Measurements from ENCODE around the gene LRRC71.

Gene LRRC71

DNA sequence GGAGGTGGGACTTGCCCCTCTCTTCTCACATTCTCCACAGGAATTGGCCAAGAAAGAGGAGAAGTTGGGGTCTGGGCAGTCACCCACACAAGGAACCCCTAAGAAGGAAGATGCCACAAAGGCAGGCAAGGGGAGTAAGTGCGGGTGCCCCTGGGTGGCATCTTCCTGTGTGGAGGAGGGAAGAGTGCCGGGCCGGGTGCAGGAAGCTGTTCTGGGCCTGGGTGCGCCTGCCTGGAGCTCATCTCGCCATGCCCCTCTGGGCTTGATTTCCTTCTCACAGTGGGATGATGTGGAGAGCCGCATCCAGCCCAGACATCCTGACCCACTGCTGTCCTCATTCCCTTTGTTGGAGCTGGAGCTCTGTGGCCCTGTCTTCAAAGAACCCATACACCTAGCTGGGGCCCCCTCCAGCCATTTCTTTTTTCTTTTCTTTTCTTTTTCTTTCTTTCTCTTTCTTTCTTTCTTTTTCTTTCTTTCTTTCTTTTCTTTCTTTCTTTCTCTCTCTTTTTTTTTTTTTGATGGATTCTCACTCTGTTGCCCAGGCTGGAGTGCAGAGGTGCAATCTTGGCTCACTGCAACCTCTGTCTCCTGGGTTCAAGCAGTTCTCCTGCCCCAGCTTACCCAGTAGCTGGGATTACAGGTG lies 9.3 kb downstream of the LRRC71 start:
- Histone ChIP-seq H3K36me3 (ENCODE audit: control insufficient read depth in 2 of 2, insufficient read depth in 2 of 2, low read length in 2 of 2) (no peaks in the 10 kb centered on the region), H3K4me3 (ENCODE audit: low read length in 2 of 2) (no peak overlapping the region), H3K27me3 (ENCODE audit: control insufficient read depth in 1 of 2, insufficient read depth in 2 of 2, low read length in 2 of 2) (peaks cover 31 to 42% of the 10 kb centered on the region in 2 donors), H3K27ac (ENCODE audit: low read length) (no peak overlapping the region), H3K4me1 (ENCODE audit: control insufficient read depth, insufficient read depth, low read length) (peaks cover 19% of the 10 kb centered on the region), H3K9me3 (ENCODE audit: control insufficient read depth in 2 of 2, low read length in 2 of 2) (no peaks in the 10 kb centered on the region), H3K9ac (ENCODE audit: low read length in 2 of 2) (no peak overlapping the region)

DNA sequence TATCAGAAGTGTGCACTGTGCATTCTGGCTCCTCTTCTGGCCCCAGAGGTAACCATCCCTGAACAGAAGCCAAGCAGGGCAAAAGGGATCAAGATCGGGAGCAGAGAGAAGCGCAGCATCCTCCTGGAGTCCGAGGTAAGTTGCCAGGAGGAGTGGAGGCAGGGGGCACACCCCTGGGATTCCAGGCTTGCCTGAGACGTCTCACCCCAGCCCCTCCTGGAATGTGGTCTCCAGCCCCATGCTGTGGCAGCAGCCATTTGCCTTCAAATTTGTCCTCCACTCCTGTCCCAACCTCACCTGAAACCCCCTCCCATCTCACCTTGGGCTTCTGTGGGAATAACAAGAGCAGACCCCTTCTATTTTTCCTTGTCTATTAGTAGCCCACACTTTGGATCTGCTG lies 10.1 kb downstream of the LRRC71 start:
- Histone ChIP-seq H3K36me3 (ENCODE audit: control insufficient read depth in 2 of 2, insufficient read depth in 2 of 2, low read length in 2 of 2) (peaks cover 0 to 3% of the 10 kb centered on the region in 2 donors), H3K4me1 (ENCODE audit: control insufficient read depth, insufficient read depth, low read length) (peaks cover 19% of the 10 kb centered on the region), H3K27me3 (ENCODE audit: control insufficient read depth in 1 of 2, insufficient read depth in 2 of 2, low read length in 2 of 2) (peaks cover 24 to 36% of the 10 kb centered on the region in 2 donors), H3K9me3 (ENCODE audit: control insufficient read depth in 2 of 2, low read length in 2 of 2) (no peaks in the 10 kb centered on the region), H3K4me3 (ENCODE audit: low read length in 2 of 2) (no peak overlapping the region), H3K27ac (ENCODE audit: low read length) (no peak overlapping the region), H3K9ac (ENCODE audit: low read length in 2 of 2) (no peak overlapping the region)

DNA sequence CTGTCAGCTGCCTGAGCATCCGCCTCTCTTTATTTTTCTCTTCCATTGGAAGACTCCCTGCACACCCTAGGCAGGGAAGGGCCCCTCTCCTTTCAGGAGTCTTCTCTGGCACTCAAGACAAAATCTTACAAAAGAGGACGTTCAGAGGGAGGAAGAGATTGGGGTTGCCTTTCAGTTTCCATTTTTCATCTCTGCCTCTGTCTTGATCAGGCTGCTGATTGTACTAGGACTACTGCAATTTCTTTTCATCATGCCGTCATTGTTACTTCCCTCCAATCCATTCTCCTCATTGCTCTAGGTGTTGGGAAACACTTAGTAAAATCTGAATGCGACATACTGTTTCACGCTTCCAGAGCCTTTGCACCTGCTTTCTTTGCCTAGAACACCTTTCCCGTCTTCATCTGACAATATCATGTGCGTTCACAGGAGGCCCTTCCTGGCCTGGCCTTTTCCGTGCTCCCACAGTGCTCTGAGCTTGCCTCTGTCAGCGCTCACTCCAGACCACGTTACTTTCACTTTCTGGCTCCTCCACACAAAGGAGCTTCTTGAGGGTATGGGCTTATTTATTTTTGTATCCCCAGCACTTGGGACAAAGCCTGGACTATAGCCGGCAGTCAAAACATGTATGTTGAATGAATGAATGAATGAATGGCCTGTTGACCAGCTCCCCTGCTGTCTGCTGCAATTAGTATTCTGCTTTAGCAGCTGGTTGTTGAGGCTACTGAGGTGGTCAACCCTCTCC lies 10.9 kb downstream of the LRRC71 start:
- H3K4me3 ChIP-seq (ENCODE audit: low read length in 2 of 2): peak overlapping the region; percentile 38 to 40
- H3K9me3 ChIP-seq (ENCODE audit: control insufficient read depth in 2 of 2, low read length in 2 of 2): no peaks in the 10 kb centered on the region
- peaks cover 0 to 10% of the 10 kb centered on the region in 2 donors for H3K36me3 ChIP-seq (ENCODE audit: control insufficient read depth in 2 of 2, insufficient read depth in 2 of 2, low read length in 2 of 2)
- H3K27me3 ChIP-seq (ENCODE audit: control insufficient read depth in 1 of 2, insufficient read depth in 2 of 2, low read length in 2 of 2): peaks cover 18 to 27% of the 10 kb centered on the region in 2 donors
- no peak overlapping the region for H3K9ac ChIP-seq (ENCODE audit: low read length in 2 of 2)
- no peak overlapping the region for H3K27ac ChIP-seq (ENCODE audit: low read length)
- peaks cover 19% of the 10 kb centered on the region for H3K4me1 ChIP-seq (ENCODE audit: control insufficient read depth, insufficient read depth, low read length)

DNA sequence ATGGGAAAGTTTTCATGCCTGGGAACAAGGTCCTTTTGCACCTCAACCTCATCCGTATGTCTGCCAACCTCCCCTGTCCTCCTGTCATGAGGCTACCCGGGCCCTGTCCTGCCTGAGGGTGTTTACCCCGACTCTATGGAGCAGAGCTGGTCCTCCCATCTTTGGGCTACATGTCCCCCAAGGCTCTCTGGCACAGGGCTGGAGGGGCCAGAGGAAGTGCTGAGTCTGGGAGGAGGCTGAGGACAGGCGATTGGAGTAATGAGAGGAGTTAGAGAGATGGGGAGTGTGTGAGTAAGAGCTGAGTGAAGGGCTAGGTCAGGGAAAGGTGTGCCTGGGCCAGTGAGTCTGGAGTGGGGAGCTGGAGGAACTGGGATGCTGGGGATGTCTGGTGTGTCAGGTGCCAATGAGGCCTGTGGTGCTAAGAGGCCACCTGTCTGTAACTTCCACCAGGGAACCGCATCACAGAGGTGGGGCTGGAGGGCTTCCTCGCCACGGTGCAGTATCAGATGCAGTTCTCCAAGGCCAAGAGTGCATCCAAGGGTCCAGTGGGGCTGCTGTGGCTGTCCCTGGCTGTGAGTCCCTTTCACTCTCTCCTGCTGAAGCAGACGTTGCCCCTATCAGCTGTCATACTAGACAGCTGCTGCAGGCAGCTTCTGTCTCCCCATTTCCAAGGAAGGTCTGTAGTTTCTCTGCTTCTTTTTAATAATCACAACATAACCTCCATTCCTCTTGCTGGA lies 11.7 kb downstream of the LRRC71 start:
- no peaks in the 10 kb centered on the region for H3K9me3 ChIP-seq (ENCODE audit: control insufficient read depth in 2 of 2, low read length in 2 of 2)
- peak overlapping the region in 1 of 2 donors; percentile 40 for H3K4me3 ChIP-seq (ENCODE audit: low read length in 2 of 2)
- no peak overlapping the region for H3K9ac ChIP-seq (ENCODE audit: low read length in 2 of 2)
- H3K27ac ChIP-seq (ENCODE audit: low read length): no peak overlapping the region
- H3K36me3 ChIP-seq (ENCODE audit: control insufficient read depth in 2 of 2, insufficient read depth in 2 of 2, low read length in 2 of 2): peaks cover 0 to 14% of the 10 kb centered on the region in 2 donors
- H3K4me1 ChIP-seq (ENCODE audit: control insufficient read depth, insufficient read depth, low read length): peaks cover 18% of the 10 kb centered on the region
- peaks cover 13 to 21% of the 10 kb centered on the region in 2 donors for H3K27me3 ChIP-seq (ENCODE audit: control insufficient read depth in 1 of 2, insufficient read depth in 2 of 2, low read length in 2 of 2)

DNA sequence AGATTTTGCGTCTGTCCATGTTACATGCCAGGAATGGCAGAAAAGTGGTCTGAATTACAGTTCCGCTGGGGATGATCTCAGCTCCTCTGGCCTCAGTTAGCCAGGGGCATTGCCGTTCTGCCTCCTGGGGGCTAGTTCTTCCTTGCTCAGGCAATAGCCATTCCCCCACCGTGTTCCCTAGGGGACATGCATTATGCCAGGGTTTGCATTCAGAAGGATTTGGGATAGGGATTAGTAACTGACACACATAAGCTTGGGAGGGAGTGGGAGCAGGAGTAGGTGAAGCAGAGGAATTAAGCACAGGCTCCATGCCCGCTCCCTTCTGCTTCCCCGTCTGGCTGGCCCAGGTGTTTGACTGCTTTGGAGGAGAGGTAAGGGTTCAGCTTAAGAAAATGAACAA lies 12.7 kb downstream of the LRRC71 start:
- Histone ChIP-seq H3K9ac (ENCODE audit: low read length in 2 of 2) (no peak overlapping the region), H3K4me3 (ENCODE audit: low read length in 2 of 2) (no peak overlapping the region), H3K27ac (ENCODE audit: low read length) (no peak overlapping the region)

DNA sequence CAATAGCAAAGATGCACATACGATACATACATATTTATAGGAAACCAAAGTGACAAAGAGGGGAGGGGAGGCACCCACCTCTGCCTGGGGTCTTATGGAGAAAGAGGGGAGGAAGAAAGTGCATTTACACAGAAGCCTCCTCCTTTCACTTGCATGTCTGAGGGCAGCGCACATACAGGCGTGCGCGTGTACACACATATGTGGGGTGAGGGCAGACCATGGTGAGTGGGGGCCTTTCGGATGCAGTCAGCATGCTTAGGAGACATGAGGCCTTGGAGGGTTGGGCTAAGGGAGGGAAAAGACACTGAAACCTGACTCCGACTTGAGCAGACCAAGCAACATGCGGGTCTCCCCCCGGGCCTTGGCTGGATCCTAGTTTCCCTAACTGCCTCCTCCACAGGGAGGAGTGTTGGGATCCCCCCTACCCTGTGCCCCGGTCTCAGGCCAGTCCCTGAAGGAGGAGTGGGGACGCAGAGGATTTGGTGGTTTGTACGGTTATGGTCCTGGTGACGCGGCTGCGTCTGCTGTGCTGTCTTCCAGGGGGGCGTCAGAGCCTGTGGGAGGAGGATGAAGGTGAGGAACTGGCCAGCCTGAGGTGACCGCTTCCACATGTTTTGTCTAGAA lies 15.2 kb downstream of the LRRC71 start:
- H3K27ac ChIP-seq (ENCODE audit: low read length): no peak overlapping the region
- no peaks in the 10 kb centered on the region for H3K9me3 ChIP-seq (ENCODE audit: control insufficient read depth in 2 of 2, low read length in 2 of 2)
- H3K36me3 ChIP-seq (ENCODE audit: control insufficient read depth in 2 of 2, insufficient read depth in 2 of 2, low read length in 2 of 2): peaks cover 15 to 43% of the 10 kb centered on the region in 2 donors
- H3K4me3 ChIP-seq (ENCODE audit: low read length in 2 of 2): no peak overlapping the region
- H3K9ac ChIP-seq (ENCODE audit: low read length in 2 of 2): no peak overlapping the region
- no peaks in the 10 kb centered on the region for H3K27me3 ChIP-seq (ENCODE audit: control insufficient read depth in 1 of 2, insufficient read depth in 2 of 2, low read length in 2 of 2)
- H3K4me1 ChIP-seq (ENCODE audit: control insufficient read depth, insufficient read depth, low read length): peaks cover 9% of the 10 kb centered on the region

More for the DNA sequence above, 12.7 kb downstream of the LRRC71 start:
- H3K9me3 ChIP-seq (ENCODE audit: control insufficient read depth in 2 of 2, low read length in 2 of 2): no peaks in the 10 kb centered on the region
- peaks cover 0 to 22% of the 10 kb centered on the region in 2 donors for H3K36me3 ChIP-seq (ENCODE audit: control insufficient read depth in 2 of 2, insufficient read depth in 2 of 2, low read length in 2 of 2)
- H3K27me3 ChIP-seq (ENCODE audit: control insufficient read depth in 1 of 2, insufficient read depth in 2 of 2, low read length in 2 of 2): peaks cover 9 to 12% of the 10 kb centered on the region in 2 donors
- H3K4me1 ChIP-seq (ENCODE audit: control insufficient read depth, insufficient read depth, low read length): peaks cover 9% of the 10 kb centered on the region

DNA sequence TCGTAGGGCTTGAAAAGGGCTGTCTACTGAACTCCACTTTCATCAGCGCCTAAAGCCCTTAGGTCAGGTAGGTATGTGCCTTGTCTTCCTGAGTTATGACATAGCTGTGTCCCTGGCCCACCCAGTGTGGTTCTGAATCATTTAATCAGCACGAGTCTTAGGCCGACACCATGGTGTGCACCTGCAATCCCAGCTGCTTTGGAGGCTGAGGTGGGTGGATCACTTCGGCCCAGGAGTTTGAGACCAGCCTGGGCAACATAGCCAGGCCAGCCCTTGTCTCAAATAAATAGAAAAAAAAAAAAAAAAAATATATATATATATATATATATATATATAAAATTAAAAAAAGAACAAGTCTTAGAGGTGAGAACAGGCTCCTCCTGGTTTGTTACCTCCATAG lies 15.8 kb downstream of the LRRC71 start:
- Histone ChIP-seq H3K27ac (ENCODE audit: low read length) (no peak overlapping the region), H3K27me3 (ENCODE audit: control insufficient read depth in 1 of 2, insufficient read depth in 2 of 2, low read length in 2 of 2) (no peaks in the 10 kb centered on the region), H3K9ac (ENCODE audit: low read length in 2 of 2) (no peak overlapping the region), H3K4me3 (ENCODE audit: low read length in 2 of 2) (no peak overlapping the region), H3K36me3 (ENCODE audit: control insufficient read depth in 2 of 2, insufficient read depth in 2 of 2, low read length in 2 of 2) (peaks cover 17 to 48% of the 10 kb centered on the region in 2 donors), H3K9me3 (ENCODE audit: control insufficient read depth in 2 of 2, low read length in 2 of 2) (no peaks in the 10 kb centered on the region), H3K4me1 (ENCODE audit: control insufficient read depth, insufficient read depth, low read length) (peaks cover 6% of the 10 kb centered on the region)

DNA sequence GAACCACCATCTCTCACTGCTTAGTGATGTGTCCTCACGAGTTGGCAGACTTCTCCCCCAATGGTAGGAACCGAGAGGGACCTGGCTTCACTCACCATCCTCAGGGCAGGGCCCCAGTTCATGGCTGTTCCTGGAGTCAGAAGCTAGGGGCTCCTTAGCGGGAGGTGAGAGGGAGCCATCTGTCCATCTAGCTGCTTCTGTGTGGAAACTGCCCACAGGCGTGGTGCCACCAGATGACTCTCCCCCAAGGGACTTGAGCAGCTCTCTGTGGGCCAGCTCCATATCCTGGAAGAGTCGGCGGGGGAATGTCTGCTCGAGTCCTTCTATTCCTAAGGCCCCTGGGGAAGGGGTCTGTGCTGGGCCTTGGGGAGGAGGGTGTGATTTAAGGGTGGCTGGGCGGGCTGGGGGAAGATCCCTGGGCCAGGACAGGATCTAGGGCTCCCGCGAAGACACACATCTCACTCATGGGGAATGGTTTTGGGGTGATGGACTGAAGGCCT lies 16.3 kb downstream of the LRRC71 start:
- Histone ChIP-seq H3K9me3 (ENCODE audit: control insufficient read depth in 2 of 2, low read length in 2 of 2) (no peaks in the 10 kb centered on the region), H3K27ac (ENCODE audit: low read length) (no peak overlapping the region), H3K9ac (ENCODE audit: low read length in 2 of 2) (no peak overlapping the region), H3K4me1 (ENCODE audit: control insufficient read depth, insufficient read depth, low read length) (peaks cover 3% of the 10 kb centered on the region), H3K4me3 (ENCODE audit: low read length in 2 of 2) (no peak overlapping the region), H3K27me3 (ENCODE audit: control insufficient read depth in 1 of 2, insufficient read depth in 2 of 2, low read length in 2 of 2) (no peaks in the 10 kb centered on the region), H3K36me3 (ENCODE audit: control insufficient read depth in 2 of 2, insufficient read depth in 2 of 2, low read length in 2 of 2) (peaks cover 23 to 54% of the 10 kb centered on the region in 2 donors)

DNA sequence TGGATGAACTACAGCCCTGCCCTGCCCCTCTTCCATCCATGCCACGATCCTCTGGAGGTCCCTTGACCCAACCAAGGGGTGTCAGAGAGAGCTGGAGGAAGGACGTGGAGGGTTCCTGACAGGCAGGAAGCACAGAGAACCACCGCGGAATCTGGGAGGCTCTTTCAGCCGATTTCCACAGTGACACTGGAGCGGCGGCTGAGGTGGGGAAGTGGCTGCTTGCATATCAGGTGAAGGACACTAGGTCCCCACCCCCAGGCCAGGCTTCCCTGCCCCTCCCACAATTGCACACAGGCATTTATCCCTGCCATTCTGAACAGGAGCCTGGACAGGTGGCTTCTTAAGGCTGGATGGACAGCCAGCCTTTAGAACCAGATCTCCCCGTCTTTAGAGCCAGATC lies 17.5 kb downstream of the LRRC71 start:
- H3K9me3 ChIP-seq (ENCODE audit: control insufficient read depth in 2 of 2, low read length in 2 of 2): no peaks in the 10 kb centered on the region
- H3K4me1 ChIP-seq (ENCODE audit: control insufficient read depth, insufficient read depth, low read length): no peaks in the 10 kb centered on the region
- H3K27me3 ChIP-seq (ENCODE audit: control insufficient read depth in 1 of 2, insufficient read depth in 2 of 2, low read length in 2 of 2): no peaks in the 10 kb centered on the region
- peaks cover 34 to 64% of the 10 kb centered on the region in 2 donors for H3K36me3 ChIP-seq (ENCODE audit: control insufficient read depth in 2 of 2, insufficient read depth in 2 of 2, low read length in 2 of 2)
- H3K4me3 ChIP-seq (ENCODE audit: low read length in 2 of 2): no peak overlapping the region
- H3K9ac ChIP-seq (ENCODE audit: low read length in 2 of 2): no peak overlapping the region
- no peak overlapping the region for H3K27ac ChIP-seq (ENCODE audit: low read length)

DNA sequence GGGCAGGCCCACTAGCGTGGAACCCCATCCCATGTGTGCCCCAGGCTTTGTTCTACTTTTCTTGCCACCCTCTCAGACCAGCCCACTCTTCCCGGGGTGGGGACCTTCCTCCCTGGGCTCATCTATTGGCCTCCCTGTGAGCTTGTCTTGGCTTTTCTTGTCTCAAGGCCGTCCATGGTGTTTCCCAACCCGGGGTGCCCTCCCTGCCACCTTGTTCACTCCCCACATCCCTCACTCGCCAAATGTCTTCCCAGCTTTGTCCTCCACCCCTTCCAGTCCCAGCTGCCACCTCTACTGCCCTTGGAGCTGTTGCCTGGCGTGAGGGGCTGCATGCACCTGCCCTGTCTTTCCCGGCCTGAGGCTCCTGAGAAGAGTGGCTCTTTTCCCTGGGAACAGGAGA lies 18.4 kb downstream of the LRRC71 start:
- H3K27me3 ChIP-seq (ENCODE audit: control insufficient read depth in 1 of 2, insufficient read depth in 2 of 2, low read length in 2 of 2): no peaks in the 10 kb centered on the region
- peaks cover 39 to 69% of the 10 kb centered on the region in 2 donors for H3K36me3 ChIP-seq (ENCODE audit: control insufficient read depth in 2 of 2, insufficient read depth in 2 of 2, low read length in 2 of 2)
- no peaks in the 10 kb centered on the region for H3K4me1 ChIP-seq (ENCODE audit: control insufficient read depth, insufficient read depth, low read length)
- no peak overlapping the region for H3K27ac ChIP-seq (ENCODE audit: low read length)
- no peaks in the 10 kb centered on the region for H3K9me3 ChIP-seq (ENCODE audit: control insufficient read depth in 2 of 2, low read length in 2 of 2)
- no peak overlapping the region for H3K4me3 ChIP-seq (ENCODE audit: low read length in 2 of 2)
- no peak overlapping the region for H3K9ac ChIP-seq (ENCODE audit: low read length in 2 of 2)
